ENCODE measurements around the gene PYDC1.
"Not testable (repeated sequence)": the region's sequence is repeated elsewhere in the genome, so short reads cannot be mapped to it uniquely, and the experiment has no call there.

PYDC1 gene

GRCh38 chr16:31248344-31248743 lies 31.4 kb upstream of the PYDC1 start:
- DNase-seq (no peak), ATAC-seq (ENCODE audit: insufficient read depth, low read depth) (no peak)
- no peak overlapping the region for H3K27ac ChIP-seq (ENCODE audit: low read length)
- H3K9me3 ChIP-seq (ENCODE audit: insufficient read depth, low read length, severe bottlenecking) = no peaks in the 10 kb centered on the region
- no peak overlapping the region for H2AFZ ChIP-seq (ENCODE audit: low read depth, low read length)
- no peaks in the 10 kb centered on the region for H4K20me1 ChIP-seq (ENCODE audit: insufficient read depth, low read length)
- H3K27me3 ChIP-seq (ENCODE audit: insufficient read depth, low read length, poor library complexity) = peaks cover 6% of the 10 kb centered on the region
- H3K79me2 ChIP-seq (ENCODE audit: insufficient read depth, low read length) = no peaks in the 10 kb centered on the region
- no peak for TF ChIP-seq EZH2 (IDR thresholded peaks at IDR 0.05; ENCODE audit: borderline replicate concordance, low read depth, low read length, severe bottlenecking)
- no peak for TF ChIP-seq CTCF (IDR thresholded peaks at IDR 0.05; ENCODE audit: borderline replicate concordance, extremely low read depth, low read length, poor library complexity, severe bottlenecking)
- H3K4me2 ChIP-seq (ENCODE audit: insufficient read depth, low read length) = no peak overlapping the region
- H3K9ac ChIP-seq (ENCODE audit: low read depth, low read length) = no peak overlapping the region
- no peak overlapping the region for H3K4me3 ChIP-seq (ENCODE audit: low read depth in 1 of 2, low read length in 2 of 2)
- no peaks in the 10 kb centered on the region for H3K36me3 ChIP-seq (ENCODE audit: insufficient read depth, low read length)
- no peaks in the 10 kb centered on the region for H3K4me1 ChIP-seq (ENCODE audit: insufficient read depth, low read length)

GRCh38 chr16:31246296-31246695 lies 29.4 kb upstream of the PYDC1 start:
- Histone ChIP-seq H3K4me1 (ENCODE audit: insufficient read depth, low read length) (no peaks in the 10 kb centered on the region), H2AFZ (ENCODE audit: low read depth, low read length) (no peak overlapping the region), H3K9ac (ENCODE audit: low read depth, low read length) (no peak overlapping the region), H3K27me3 (ENCODE audit: insufficient read depth, low read length, poor library complexity) (no peaks in the 10 kb centered on the region), H4K20me1 (ENCODE audit: insufficient read depth, low read length) (no peaks in the 10 kb centered on the region), H3K27ac (ENCODE audit: low read length) (no peak overlapping the region), H3K4me3 (ENCODE audit: low read depth in 1 of 2, low read length in 2 of 2) (no peak overlapping the region), H3K79me2 (ENCODE audit: insufficient read depth, low read length) (no peaks in the 10 kb centered on the region), H3K4me2 (ENCODE audit: insufficient read depth, low read length) (no peak overlapping the region), H3K9me3 (ENCODE audit: insufficient read depth, low read length, severe bottlenecking) (no peaks in the 10 kb centered on the region), H3K36me3 (ENCODE audit: insufficient read depth, low read length) (no peaks in the 10 kb centered on the region)
- TF ChIP-seq EZH2 (IDR thresholded peaks at IDR 0.05; ENCODE audit: borderline replicate concordance, low read depth, low read length, severe bottlenecking) (no peak), CTCF (IDR thresholded peaks at IDR 0.05; ENCODE audit: borderline replicate concordance, extremely low read depth, low read length, poor library complexity, severe bottlenecking) (no peak)
- DNase-seq (no peak), ATAC-seq (ENCODE audit: insufficient read depth, low read depth) (no peak)

- not testable (repeated sequence) for H4K20me1 ChIP-seq (ENCODE audit: insufficient read depth, low read length); H2AFZ ChIP-seq (ENCODE audit: low read depth, low read length); H3K4me2 ChIP-seq (ENCODE audit: insufficient read depth, low read length); H3K4me1 ChIP-seq (ENCODE audit: insufficient read depth, low read length); H3K27ac ChIP-seq (ENCODE audit: low read length); H3K4me3 ChIP-seq (ENCODE audit: low read depth in 1 of 2, low read length in 2 of 2); H3K9me3 ChIP-seq (ENCODE audit: insufficient read depth, low read length, severe bottlenecking); H3K36me3 ChIP-seq (ENCODE audit: insufficient read depth, low read length); H3K79me2 ChIP-seq (ENCODE audit: insufficient read depth, low read length); ATAC-seq (ENCODE audit: insufficient read depth, low read depth); H3K9ac ChIP-seq (ENCODE audit: low read depth, low read length); H3K27me3 ChIP-seq (ENCODE audit: insufficient read depth, low read length, poor library complexity); DNase-seq
Measured at GRCh38 chr16:31245598-31245997, 28.7 kb upstream of the PYDC1 start.

GRCh38 chr16:31243734-31244670 lies 27.1 kb upstream of the PYDC1 start:
- Histone ChIP-seq H3K36me3 (ENCODE audit: insufficient read depth, low read length) (no peaks in the 10 kb centered on the region), H2AFZ (ENCODE audit: low read depth, low read length) (no peak overlapping the region), H3K9ac (ENCODE audit: low read depth, low read length) (no peak overlapping the region), H3K27ac (ENCODE audit: low read length) (no peak overlapping the region), H3K4me3 (ENCODE audit: low read depth in 1 of 2, low read length in 2 of 2) (no peak overlapping the region), H4K20me1 (ENCODE audit: insufficient read depth, low read length) (no peaks in the 10 kb centered on the region), H3K79me2 (ENCODE audit: insufficient read depth, low read length) (no peaks in the 10 kb centered on the region), H3K4me1 (ENCODE audit: insufficient read depth, low read length) (no peaks in the 10 kb centered on the region), H3K9me3 (ENCODE audit: insufficient read depth, low read length, severe bottlenecking) (no peaks in the 10 kb centered on the region), H3K4me2 (ENCODE audit: insufficient read depth, low read length) (no peak overlapping the region), H3K27me3 (ENCODE audit: insufficient read depth, low read length, poor library complexity) (no peaks in the 10 kb centered on the region)
- ATAC-seq (ENCODE audit: insufficient read depth, low read depth) (no peak), DNase-seq (no peak)
- TF ChIP-seq EZH2 (IDR thresholded peaks at IDR 0.05; ENCODE audit: borderline replicate concordance, low read depth, low read length, severe bottlenecking) (no peak), CTCF (IDR thresholded peaks at IDR 0.05; ENCODE audit: borderline replicate concordance, extremely low read depth, low read length, poor library complexity, severe bottlenecking) (no peak)

Data from DND-41 (cell line).